NB4 (cell line): Measurements from ENCODE around the gene JDP2.

ENCODE experiments used
- MAX ChIP-seq: IDR thresholded peaks from 2 replicates; pipeline ENCODE4 v1.6.1; 2011; ENCODE audit warnings: low read depth, low read length
- MYC ChIP-seq: IDR thresholded peaks from 2 replicates; pipeline ENCODE4 v1.6.1; 2011; ENCODE audit warnings: low read depth, low read length
- POLR2A ChIP-seq: IDR thresholded peaks from 2 replicates; pipeline ENCODE4 v1.6.1; 2011; ENCODE audit warnings: mild to moderate bottlenecking; ENCODE audit not compliant: insufficient read length; ENCODE audit errors: extremely low read depth
- TF ChIP-seq, protein P1 (sequence below): IDR thresholded peaks from one replicate; pipeline ENCODE4 v1.5.1; 2012; ENCODE audit warnings: low read depth, low read length

DNA sequence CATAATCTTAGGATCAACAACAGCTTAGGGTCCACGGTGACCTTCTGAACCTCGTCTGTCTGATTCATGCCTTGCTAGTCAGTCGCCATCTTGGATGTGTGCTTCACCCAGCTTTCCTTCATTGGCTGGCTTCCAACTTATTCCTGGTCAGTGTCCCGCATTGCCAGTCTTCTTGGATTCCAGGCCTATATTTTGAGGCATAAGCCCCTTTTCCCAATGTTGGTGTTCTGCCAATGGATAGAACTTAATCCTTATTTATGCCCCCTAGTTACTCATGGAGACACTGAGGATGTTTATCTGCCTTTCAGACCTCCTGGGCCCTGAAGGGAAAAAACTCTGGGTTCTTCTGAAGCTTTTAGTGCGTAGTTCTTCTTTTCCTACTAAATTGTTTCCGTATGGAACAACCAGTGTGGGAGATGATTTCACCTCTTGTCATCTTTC, 5.8 kb downstream of the JDP2 start:
- no peak for TF ChIP-seq MAX
- TF ChIP-seq POLR2A = no peak
- no peak for TF ChIP-seq MYC
- TF ChIP-seq, protein P1, sequence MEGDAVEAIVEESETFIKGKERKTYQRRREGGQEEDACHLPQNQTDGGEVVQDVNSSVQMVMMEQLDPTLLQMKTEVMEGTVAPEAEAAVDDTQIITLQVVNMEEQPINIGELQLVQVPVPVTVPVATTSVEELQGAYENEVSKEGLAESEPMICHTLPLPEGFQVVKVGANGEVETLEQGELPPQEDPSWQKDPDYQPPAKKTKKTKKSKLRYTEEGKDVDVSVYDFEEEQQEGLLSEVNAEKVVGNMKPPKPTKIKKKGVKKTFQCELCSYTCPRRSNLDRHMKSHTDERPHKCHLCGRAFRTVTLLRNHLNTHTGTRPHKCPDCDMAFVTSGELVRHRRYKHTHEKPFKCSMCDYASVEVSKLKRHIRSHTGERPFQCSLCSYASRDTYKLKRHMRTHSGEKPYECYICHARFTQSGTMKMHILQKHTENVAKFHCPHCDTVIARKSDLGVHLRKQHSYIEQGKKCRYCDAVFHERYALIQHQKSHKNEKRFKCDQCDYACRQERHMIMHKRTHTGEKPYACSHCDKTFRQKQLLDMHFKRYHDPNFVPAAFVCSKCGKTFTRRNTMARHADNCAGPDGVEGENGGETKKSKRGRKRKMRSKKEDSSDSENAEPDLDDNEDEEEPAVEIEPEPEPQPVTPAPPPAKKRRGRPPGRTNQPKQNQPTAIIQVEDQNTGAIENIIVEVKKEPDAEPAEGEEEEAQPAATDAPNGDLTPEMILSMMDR = no peak
